ENCODE results near the gene NR2C2.

GRCh38 chr3:15060029-15060428 lies 112.6 kb downstream of the NR2C2 start:
- TF ChIP-seq CTCF (IDR thresholded peaks at IDR 0.05; ENCODE audit: low read depth, low read length) (no peak), POLR2A (IDR thresholded peaks at IDR 0.05; ENCODE audit: extremely low read depth, insufficient read length) (no peak), MAX (IDR thresholded peaks at IDR 0.05; ENCODE audit: low read depth, low read length) (no peak), MYC (IDR thresholded peaks at IDR 0.05; ENCODE audit: low read depth, low read length) (no peak)

All from NB4 (cell line).